Ishikawa (cell line): ENCODE measurements around the gene PRKCH.

ENCODE experiments used
- CEBPB ChIP-seq: IDR thresholded peaks from 2 replicates; pipeline ENCODE4 v1.6.1; 2012
- CREB1 ChIP-seq: IDR thresholded peaks from 2 replicates; pipeline ENCODE4 v1.6.1; 2012; ENCODE audit warnings: low read depth
- EGR1 ChIP-seq: IDR thresholded peaks from 2 replicates; pipeline ENCODE4 v1.6.1; 2012
- EP300 ChIP-seq: IDR thresholded peaks from 2 replicates; pipeline ENCODE4 v1.6.1; 2012; ENCODE audit warnings: borderline replicate concordance
- FOXM1 ChIP-seq: IDR thresholded peaks from 2 replicates; pipeline ENCODE4 v1.6.1; 2012; ENCODE audit warnings: low read depth, borderline replicate concordance
- MAX ChIP-seq: IDR thresholded peaks from 2 replicates; pipeline ENCODE4 v1.6.1; 2012
- NFIC ChIP-seq: IDR thresholded peaks from 2 replicates; pipeline ENCODE4 v1.6.1; 2012
- RAD21 ChIP-seq: IDR thresholded peaks from 2 replicates; pipeline ENCODE4 v1.6.1; 2012; ENCODE audit warnings: low read depth
- REST ChIP-seq: IDR thresholded peaks from 2 replicates; pipeline ENCODE4 v1.6.1; 2012; ENCODE audit warnings: low read depth, mild to moderate bottlenecking
- TAF1 ChIP-seq: IDR thresholded peaks from 2 replicates; pipeline ENCODE4 v1.6.1; 2012; ENCODE audit warnings: low read depth, mild to moderate bottlenecking
- TCF12 ChIP-seq: IDR thresholded peaks from 2 replicates; pipeline ENCODE4 v1.6.1; 2012; ENCODE audit warnings: low read depth
- TEAD4 ChIP-seq: IDR thresholded peaks from 2 replicates; pipeline ENCODE4 v1.6.1; 2012
- USF1 ChIP-seq: IDR thresholded peaks from 2 replicates; pipeline ENCODE4 v1.6.1; 2012
- YY1 ChIP-seq: IDR thresholded peaks from 2 replicates; pipeline ENCODE4 v1.6.1; 2012; ENCODE audit warnings: low read depth
- ZBTB7A ChIP-seq: IDR thresholded peaks from 2 replicates; pipeline ENCODE4 v1.6.1; 2012; ENCODE audit warnings: low read depth

PRKCH gene

GRCh38 chr14:61467296-61467695, 145.9 kb downstream of the PRKCH start:
- TF ChIP-seq TCF12: no peak
- TF ChIP-seq MAX: no peak
- TF ChIP-seq YY1: no peak
- TF ChIP-seq NFIC: no peak
- no peak for TF ChIP-seq ZBTB7A
- no peak for TF ChIP-seq RAD21
- TF ChIP-seq EGR1: no peak
- no peak for TF ChIP-seq TEAD4

GRCh38 chr14:61468063-61468825, 146.9 kb downstream of the PRKCH start:
- no peak for TF ChIP-seq MAX
- TF ChIP-seq ZBTB7A: no peak
- no peak for TF ChIP-seq FOXM1
- TF ChIP-seq TAF1: no peak
- TF ChIP-seq EGR1: no peak
- no peak for TF ChIP-seq EP300
- no peak for TF ChIP-seq TEAD4
- TF ChIP-seq RAD21: no peak
- TF ChIP-seq NFIC: no peak
- TF ChIP-seq CEBPB: no peak
- no peak for TF ChIP-seq REST
- TF ChIP-seq TCF12: no peak
- no peak for TF ChIP-seq USF1
- TF ChIP-seq CREB1: no peak
- TF ChIP-seq YY1: no peak

- no peak for TF ChIP-seq USF1
- TF ChIP-seq TEAD4: no peak
- TF ChIP-seq EP300: no peak
- no peak for TF ChIP-seq FOXM1
- no peak for TF ChIP-seq EGR1
- no peak for TF ChIP-seq CREB1
- no peak for TF ChIP-seq REST
- no peak for TF ChIP-seq TAF1
- no peak for TF ChIP-seq CEBPB
- TF ChIP-seq ZBTB7A: no peak
- no peak for TF ChIP-seq NFIC
- TF ChIP-seq TCF12: no peak
Observed at GRCh38 chr14:61469781-61470180, 148.4 kb downstream of the PRKCH start.

- no peak for TF ChIP-seq ZBTB7A
- TF ChIP-seq EGR1: no peak
- TF ChIP-seq YY1: no peak
- TF ChIP-seq CEBPB: no peak
- peak; percentile 31; the same call in 1 of the 2 replicates for TF ChIP-seq RAD21
- no peak for TF ChIP-seq FOXM1
- TF ChIP-seq CREB1: peak; percentile 52; the same call in 1 of the 2 replicates
Observed at GRCh38 chr14:61470261-61470960, 149.0 kb downstream of the PRKCH start.

GRCh38 chr14:61470961-61471293, 149.5 kb downstream of the PRKCH start:
- TF ChIP-seq REST: no peak
- TF ChIP-seq TCF12: no peak
- no peak for TF ChIP-seq CREB1
- TF ChIP-seq MAX: no peak
- no peak for TF ChIP-seq CEBPB
- TF ChIP-seq NFIC: no peak
- TF ChIP-seq EGR1: no peak
- no peak for TF ChIP-seq USF1
- TF ChIP-seq YY1: no peak
- no peak for TF ChIP-seq TEAD4
- TF ChIP-seq TAF1: no peak
- no peak for TF ChIP-seq FOXM1
- TF ChIP-seq ZBTB7A: no peak
- TF ChIP-seq RAD21: no peak
- TF ChIP-seq EP300: no peak
